ENCODE measurements around the gene NARS2.

The NARS2 gene

DNA sequence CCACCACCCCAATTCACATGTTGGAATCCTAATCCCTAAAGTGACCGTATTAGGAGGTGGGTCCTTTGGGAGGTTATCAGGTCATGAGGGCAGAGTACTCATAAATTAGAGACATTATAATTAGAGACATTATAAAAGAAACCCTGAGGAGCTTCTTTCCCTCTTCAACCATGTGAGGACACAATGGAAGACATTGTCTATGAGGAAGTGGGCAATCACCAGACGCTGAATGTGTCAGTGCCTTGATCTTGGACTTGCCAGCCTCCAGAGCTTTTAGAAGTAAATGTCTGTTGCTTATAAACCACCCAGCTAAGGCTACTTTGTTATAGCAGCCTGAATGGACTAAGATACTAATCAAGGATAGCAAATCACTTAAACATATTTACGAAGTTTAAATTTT lies 171.8 kb downstream of the NARS2 start:
- no peak for DNase-seq

DNA sequence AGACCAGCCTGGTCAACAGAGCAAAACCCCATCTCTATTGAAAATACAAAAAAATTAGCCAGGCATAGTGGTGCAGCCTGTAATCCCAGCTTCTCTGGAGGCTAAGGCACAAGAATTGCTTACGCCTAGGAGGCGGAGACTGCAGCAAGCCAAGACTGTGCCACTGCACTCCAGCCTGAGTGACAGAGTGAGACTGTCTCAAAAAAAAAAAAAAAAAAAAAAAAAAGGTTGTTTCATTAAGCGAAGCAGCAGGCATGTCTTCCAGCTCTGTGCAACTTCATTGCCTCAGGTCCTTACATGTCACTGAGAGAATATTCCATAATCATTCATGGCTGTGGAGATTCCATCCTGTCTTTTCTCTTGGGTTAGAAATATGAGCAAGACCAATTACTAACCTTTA lies 174.0 kb downstream of the NARS2 start:
- DNase-seq = no peak

DNA sequence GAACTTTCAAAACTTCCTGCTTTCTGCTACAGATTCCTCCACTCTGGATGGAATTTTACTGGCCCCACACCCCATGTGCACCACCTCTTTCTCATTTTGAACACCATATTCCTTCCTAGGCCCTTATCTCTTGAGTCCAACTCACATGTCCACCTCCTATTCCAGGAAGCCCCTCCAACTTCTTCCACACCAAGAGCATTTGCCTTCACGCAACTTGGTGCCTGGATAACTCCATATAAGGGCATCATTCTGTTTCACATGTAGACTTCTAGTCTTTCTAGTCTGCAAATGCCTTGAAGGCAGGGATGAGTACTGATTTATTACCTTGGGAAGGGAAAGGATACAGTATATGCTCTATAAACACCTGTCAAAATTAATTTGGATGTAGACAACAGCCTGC lies 174.5 kb downstream of the NARS2 start:
- no peak for DNase-seq

DNA sequence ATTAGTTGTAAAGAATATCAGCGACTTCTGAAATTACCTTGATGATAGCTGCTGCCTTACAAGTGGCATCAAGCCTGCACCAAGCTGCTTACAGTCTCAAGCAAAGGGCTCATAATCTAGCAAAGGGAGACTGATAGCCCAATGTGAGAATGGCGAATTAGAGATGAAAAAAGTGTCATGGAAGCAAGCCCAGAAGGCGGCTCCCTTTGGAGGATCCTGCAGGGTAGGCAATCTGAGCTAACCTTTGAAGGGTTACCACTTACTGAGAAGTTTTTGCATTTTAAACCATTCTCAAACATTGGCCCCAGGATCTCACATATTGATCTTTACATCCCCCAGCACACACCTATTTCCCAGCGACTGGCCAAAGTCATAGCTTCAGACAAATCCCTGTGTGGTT lies 175.5 kb downstream of the NARS2 start:
- no peak for DNase-seq

DNA sequence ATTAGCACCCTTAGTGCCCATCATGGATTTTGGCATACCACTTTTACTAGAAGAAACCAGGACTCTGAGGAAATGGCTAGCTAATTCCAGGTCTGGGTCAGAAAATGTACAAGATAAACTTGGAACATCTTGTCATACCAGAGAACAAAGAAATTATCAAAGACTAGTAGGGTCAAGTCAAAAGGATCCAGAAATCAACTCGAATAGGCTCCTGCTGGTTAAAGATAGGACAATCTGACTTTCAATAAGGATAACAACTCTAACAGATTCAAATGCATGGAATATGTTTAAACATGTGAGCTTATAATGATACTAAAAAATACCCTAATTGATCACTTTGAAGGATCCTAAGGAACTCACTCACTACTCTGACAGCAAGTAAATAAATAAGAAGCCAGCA lies 175.9 kb downstream of the NARS2 start:
- no peak for DNase-seq

DNA sequence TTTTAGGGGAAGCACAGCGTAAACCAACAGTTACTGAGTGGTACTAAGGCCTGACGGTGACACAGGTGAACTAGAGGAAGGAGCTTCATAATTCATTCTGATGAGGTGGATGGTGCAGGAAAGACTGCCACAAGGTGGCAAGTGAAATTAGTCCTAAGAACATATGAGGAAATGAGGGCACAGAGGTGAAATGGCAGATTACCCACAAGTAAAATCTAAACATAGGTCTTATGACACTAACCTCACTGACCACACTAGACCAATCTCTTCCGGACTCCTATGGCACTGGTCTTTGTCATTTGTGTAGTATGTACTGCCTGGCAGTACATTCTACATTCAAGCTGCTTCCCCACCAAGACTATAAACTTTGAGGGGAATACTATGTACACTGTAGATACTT lies 177.3 kb downstream of the NARS2 start:
- no peak for DNase-seq

DNA sequence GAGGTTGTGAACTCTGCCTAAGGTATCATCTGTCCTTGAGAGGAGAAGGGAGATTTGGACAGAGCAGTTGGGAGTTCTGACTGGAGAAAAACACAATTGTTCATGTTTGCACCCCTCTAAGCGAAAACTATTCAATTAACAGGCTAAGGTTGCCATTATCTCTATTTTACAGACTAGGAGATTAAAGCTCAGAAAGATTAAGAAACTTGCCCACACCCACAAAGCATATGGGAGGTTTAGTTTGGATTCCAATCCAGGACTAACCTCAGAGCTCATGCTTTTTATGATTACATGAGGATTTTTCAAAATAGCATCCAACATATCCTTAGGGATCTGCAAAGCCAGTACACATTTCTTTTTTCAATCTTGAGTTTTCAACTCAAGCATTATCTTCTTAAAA lies 179.1 kb downstream of the NARS2 start:
- DNase-seq = no peak

DNA sequence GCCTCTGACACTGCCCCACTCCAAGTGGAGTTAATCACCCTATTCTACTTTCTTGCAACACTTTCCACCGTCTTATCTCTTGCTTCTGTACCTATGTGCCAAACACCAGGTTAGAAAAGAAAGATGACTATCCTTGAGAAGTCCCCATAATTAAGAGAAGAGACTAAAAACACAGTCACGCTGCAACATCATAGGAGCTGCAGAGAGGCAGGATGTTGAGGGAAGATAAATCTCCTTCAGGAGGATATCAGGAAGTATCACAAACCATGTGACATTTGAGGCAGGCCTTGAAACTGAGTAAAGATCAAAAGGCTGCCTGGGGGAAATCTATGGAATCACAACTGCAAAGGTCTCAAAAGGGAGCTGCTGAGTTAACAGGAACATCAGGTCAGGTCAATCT lies 181.8 kb downstream of the NARS2 start:
- no peak for DNase-seq

DNA sequence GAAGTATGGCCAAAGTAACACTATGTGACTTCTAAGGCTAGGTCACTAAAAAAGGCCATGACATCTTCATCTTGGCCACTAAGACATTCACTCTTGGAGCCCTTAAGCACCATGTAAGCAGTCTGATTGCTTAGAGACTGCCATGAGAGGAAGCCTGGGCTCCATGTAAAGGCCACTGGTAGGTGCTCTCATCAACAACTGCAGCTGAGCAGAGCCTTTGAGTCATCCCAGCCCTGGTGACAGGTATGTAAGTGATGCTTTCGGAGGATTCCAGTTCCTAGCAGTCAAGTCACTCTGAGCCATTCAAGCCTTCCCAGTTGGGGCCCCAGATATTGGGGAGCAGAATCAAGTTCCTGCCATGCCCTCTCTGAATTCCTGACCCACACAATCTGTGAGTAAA lies 183.2 kb downstream of the NARS2 start:
- no peak for DNase-seq

DNA sequence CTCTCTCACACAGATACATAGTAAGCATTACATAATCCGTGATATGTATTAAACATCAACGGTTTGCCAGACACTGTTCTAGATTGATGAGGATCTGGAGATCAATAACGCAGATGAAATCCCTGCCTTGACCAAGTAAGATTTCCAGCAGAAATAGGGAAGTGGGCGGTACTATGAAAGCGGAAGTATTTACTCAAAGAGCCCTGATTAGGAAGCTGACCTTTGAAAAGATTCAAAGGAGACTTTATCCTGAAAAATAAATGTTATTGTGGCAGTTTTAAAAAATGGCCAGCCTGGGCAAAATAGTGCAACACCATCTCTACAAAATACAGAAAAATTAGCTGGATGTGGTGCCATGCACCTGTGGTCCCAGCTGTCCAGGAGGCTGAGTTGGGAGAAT lies 183.9 kb downstream of the NARS2 start:
- no peak for DNase-seq

DNA sequence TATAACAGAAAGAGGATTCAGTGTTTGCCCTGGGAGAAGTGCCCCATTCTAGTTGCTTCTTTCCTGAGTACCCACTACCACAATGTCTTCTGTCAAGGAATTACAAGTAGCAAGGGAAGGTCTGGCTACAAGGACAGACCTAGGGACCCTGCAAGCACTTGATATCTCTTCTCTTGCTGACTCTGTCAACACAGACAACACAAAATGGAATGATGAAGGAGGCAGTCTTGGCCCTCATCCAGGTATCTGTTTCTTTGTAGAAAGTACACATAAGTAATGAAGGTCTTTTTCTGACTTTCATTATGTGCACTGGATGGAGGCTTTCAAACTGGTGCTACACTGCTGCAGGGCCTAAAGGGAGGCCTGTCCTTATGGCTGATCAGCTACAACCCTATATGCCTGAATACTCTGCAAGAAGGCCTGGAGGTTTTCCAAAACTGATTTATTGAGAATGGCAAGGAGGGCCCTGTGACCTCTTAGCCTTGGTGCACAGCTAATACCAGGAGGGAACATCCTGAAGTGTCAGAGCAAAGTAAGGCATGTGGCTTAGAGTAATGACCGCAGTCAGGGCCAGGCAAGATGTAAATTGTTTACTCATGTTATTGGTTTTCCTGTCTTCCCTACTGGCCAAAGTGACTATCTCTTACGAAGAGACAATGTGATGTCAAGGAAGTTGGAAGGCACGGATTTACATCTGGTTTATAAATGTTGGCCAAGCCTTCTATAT lies 188.3 kb downstream of the NARS2 start:
- DNase-seq = no peak
